ENCODE measurements around the gene LBHD2.

DNA sequence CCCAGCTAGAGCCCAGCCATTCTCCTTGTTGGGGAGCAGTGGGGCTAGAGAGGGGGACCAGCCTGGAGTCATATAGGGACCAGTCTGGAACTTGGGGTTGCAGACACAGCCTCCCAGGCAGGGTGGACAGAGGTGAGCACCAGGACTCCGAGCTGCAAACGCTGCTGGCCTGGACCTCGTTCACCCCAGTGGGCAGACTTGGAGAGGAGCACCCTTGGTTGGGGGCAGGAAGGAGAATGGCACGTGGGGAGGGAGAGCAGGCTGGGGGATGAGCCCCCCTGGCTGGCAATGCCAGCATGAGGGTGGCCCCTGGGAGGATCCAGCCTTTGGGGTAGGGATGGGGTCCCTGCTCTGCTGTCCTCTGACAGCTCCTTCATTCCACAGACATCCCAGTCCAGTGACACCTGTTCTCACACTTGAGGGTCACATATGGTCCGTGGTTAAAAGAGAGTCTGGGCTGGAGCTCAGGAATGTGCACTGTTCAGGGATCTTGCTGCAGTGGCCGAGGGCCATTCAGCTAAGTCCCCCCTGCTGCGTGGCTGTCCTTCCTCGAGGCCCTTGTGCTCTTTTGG is 2.8 kb downstream of the LBHD2 start:
- TF ChIP-seq EZH2 (IDR thresholded peaks at IDR 0.05): no peak
- no peak for TF ChIP-seq POLR2AphosphoS5 (IDR thresholded peaks at IDR 0.05; ENCODE audit: borderline replicate concordance, low read depth, low read length)
- TF ChIP-seq FOXP2 (optimal IDR thresholded peaks at IDR 0.05; ENCODE audit: control extremely low read depth, extremely low read length, insufficient read depth): no peak
